Uterus (tissue), 2 donors: ENCODE measurements around the gene PNLDC1.

Experiments
- CTCF ChIP-seq, 4 experiments: fragments of 200-600 bp in 2 of 4; fragments of 450-650 bp in 2 of 4; sonication (generic) in 2 of 4; IDR thresholded peaks; one replicate each; pipeline ENCODE4 v1.5.1; 2016 to 2019; ENCODE audit warnings: antibody characterized with exemption in 4 of 4, mild to moderate bottlenecking in 2 of 4, moderate library complexity in 1 of 4
- POLR2A ChIP-seq, 2 donors: fragments of 450-650 bp; IDR thresholded peaks; one replicate each; pipeline ENCODE4 v1.6.1; 2016; ENCODE audit warnings: antibody characterized with exemption in 2 of 2, mild to moderate bottlenecking in 1 of 2, moderate library complexity in 1 of 2

- TF ChIP-seq CTCF (IDR thresholded peaks at IDR 0.05) (no peak), POLR2A (IDR thresholded peaks at IDR 0.05) (no peak)
Observed at GRCh38 chr6:159762681-159763293, 37.3 kb upstream of the PNLDC1 start.
